Measurements from ENCODE around the gene ARMC8.

Gene ARMC8

DNA sequence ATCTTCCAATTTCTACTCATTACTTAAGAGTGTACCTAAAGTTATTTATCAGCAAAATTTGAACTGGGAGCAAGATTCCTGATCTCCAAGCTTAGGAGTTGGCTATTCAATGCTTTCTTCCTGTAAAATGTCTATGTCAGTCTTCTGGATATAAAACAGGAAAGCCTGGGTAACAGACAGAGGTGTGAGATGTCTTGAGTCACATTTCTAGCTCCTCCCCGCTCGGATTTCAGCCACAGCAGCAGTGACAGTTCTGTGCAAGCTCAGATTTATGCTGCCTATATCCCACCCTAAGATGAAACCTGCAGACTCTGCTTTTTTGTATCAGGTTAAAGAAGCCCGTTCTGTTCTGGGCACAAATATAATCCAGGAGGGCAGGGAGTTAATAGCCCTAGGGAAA lies 2.1 kb upstream of the ARMC8 start:
- DNase-seq (ENCODE audit: low read depth) = peak; percentile 63
- H3K4me3 ChIP-seq (ENCODE audit: low read length) = no peak overlapping the region
- TF ChIP-seq CTCF (IDR thresholded peaks at IDR 0.05; ENCODE audit: insufficient read depth, low read depth, low read length, missing control alignments) = no peak

DNA sequence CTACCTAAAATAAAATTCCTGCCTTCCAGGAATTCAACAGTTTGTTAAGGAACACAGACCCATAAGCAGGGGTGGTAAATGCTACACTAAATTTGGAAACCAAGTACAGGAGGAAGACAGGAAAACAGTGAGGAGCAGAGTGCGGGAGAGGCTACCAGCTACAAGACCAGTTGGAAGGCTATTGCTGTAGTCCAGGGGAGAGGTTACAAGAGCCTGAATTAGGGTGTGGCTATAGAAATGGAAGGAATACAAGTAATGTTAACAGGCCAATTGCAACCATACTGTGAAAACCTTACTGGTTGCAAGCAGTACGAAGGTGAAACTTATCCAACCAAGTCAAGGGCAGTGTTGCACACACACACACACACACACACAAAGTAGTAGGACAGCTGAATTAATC lies 880 bp upstream of the ARMC8 start:
- no peak for DNase-seq (ENCODE audit: low read depth)
- TF ChIP-seq CTCF (IDR thresholded peaks at IDR 0.05; ENCODE audit: insufficient read depth, low read depth, low read length, missing control alignments) = no peak

GRCh38 chr3:138186803-138187295 lies 252 bp upstream of the ARMC8 start:
- DNase-seq (ENCODE audit: low read depth) = peak; percentile 90
- H3K4me3 ChIP-seq (ENCODE audit: low read length) = peak overlapping the region; percentile 95
- no peak for TF ChIP-seq CTCF (IDR thresholded peaks at IDR 0.05; ENCODE audit: insufficient read depth, low read depth, low read length, missing control alignments)

More for the DNA sequence above, 880 bp upstream of the ARMC8 start:
- H3K4me3 ChIP-seq (ENCODE audit: low read length) = no peak overlapping the region

DNA sequence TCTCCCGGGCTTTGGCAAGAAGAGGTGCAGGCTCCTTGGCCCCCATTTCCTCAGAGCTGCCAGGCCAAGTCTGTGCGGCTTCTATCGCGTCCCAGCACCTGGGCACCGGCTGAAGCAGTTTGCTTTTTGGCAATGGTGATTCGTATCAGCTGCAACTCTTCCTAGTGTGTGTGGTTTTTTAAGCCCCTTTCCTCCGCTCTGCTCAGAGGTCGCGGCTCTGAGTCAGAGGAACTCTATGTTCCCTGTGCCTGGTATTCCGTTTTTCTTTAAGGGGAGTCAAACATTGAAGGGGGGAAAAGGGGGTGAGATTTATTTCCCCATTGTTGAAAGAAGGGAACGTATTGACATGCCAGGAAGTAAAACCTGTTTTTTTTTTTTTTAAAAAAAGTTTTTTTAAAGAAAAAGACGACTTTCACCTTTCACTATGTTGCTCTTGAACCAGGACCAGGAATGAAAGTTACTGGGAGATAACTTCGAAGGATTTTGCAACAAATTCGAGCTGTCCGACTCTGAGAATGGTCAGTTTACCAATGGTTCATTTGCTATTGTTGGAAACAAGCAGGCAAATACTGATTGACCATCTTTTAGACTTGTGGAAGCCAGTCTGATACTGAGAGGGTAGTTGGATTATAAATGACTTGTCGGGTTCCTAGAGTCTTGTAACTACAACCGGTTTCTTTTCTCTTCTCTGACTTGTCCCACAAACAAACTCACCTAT lies 1.1 kb downstream of the ARMC8 start:
- peak; percentile 10 for DNase-seq (ENCODE audit: low read depth)
- no peak for TF ChIP-seq CTCF (IDR thresholded peaks at IDR 0.05; ENCODE audit: insufficient read depth, low read depth, low read length, missing control alignments)
- peak overlapping the region; percentile 95 for H3K4me3 ChIP-seq (ENCODE audit: low read length)

DNA sequence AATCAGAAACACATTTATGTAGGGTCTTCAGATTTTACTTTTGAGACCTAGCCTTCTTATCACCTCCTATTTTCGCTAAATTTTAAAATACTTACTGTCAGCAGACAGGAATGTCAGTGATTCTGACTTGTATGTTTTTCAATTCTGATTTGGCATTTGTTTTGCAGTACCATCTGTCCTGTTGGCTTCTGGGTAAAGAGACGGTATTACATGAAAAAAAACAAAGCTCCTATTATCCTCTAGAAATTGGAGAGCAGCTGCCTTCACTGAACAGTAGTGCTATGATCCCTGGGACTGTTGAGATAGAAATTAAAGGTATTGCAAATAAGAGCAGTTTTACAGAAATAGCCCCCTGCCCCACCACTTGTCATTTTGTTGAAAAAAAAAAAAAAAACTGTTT lies 8.4 kb downstream of the ARMC8 start:
- H3K4me3 ChIP-seq (ENCODE audit: low read length) = no peak overlapping the region
- no peak for DNase-seq (ENCODE audit: low read depth)
- TF ChIP-seq CTCF (IDR thresholded peaks at IDR 0.05; ENCODE audit: insufficient read depth, low read depth, low read length, missing control alignments) = no peak

- TF ChIP-seq CTCF (IDR thresholded peaks at IDR 0.05; ENCODE audit: insufficient read depth, low read depth, low read length, missing control alignments) = no peak
- DNase-seq (ENCODE audit: low read depth) = peak; percentile 19
Observed at GRCh38 chr3:138196023-138196422, 8.9 kb downstream of the ARMC8 start.

GRCh38 chr3:138197058-138197457 lies 10.0 kb downstream of the ARMC8 start:
- DNase-seq (ENCODE audit: low read depth) = peak; percentile 56
- no peak for TF ChIP-seq CTCF (IDR thresholded peaks at IDR 0.05; ENCODE audit: insufficient read depth, low read depth, low read length, missing control alignments)

More at GRCh38 chr3:138196023-138196422, 8.9 kb downstream of the ARMC8 start:
- no peak overlapping the region for H3K4me3 ChIP-seq (ENCODE audit: low read length)

More at GRCh38 chr3:138197058-138197457, 10.0 kb downstream of the ARMC8 start:
- no peak overlapping the region for H3K4me3 ChIP-seq (ENCODE audit: low read length)

Data from epithelial cell of esophagus (primary cell).